ENCODE data around the gene LINGO1.
A peak's percentile ranks its signal among the peaks of the same experiment; 100 is the strongest.

The LINGO1 gene, protein sequence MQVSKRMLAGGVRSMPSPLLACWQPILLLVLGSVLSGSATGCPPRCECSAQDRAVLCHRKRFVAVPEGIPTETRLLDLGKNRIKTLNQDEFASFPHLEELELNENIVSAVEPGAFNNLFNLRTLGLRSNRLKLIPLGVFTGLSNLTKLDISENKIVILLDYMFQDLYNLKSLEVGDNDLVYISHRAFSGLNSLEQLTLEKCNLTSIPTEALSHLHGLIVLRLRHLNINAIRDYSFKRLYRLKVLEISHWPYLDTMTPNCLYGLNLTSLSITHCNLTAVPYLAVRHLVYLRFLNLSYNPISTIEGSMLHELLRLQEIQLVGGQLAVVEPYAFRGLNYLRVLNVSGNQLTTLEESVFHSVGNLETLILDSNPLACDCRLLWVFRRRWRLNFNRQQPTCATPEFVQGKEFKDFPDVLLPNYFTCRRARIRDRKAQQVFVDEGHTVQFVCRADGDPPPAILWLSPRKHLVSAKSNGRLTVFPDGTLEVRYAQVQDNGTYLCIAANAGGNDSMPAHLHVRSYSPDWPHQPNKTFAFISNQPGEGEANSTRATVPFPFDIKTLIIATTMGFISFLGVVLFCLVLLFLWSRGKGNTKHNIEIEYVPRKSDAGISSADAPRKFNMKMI
- total RNA-seq, result 0 to 0.13 reads per million in 2 donors

DNA sequence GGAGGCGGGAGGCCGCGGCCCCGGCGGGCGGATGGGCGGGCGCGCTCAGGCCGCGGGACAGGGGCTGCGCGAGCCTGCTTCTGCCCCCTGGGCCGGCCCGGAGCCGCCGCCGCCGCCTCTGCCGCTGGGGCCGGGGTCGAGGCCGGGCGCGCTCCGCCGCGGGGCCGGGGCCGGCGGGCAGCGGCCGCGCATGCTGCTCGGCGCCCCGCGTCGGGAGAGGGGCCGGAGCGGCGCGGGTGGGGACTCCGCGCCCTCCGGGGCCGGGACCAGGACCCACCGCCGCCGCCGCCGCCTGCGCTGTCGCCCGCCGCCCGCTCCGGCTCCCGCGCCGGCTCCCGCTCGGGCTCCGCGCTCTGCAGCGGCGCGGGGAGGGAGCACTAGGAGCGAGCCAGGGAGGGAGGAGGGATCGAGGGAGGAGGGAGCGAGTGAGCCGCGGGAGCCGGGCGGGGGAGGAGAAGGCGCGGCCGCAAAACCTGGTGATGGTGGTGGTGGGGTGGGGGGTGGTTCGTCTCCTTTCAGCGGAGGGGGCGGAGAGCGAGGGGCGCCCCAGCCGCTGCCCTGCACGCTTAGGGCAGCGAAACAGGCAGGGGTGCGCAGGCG is at the start of gene LINGO1:
TSS of gene LINGO1 (minus strand) at position 379 of the 600 bp plus-strand sequence. CDS start 597 bp downstream, outside the sequence.
- no peak for DNase-seq

DNA sequence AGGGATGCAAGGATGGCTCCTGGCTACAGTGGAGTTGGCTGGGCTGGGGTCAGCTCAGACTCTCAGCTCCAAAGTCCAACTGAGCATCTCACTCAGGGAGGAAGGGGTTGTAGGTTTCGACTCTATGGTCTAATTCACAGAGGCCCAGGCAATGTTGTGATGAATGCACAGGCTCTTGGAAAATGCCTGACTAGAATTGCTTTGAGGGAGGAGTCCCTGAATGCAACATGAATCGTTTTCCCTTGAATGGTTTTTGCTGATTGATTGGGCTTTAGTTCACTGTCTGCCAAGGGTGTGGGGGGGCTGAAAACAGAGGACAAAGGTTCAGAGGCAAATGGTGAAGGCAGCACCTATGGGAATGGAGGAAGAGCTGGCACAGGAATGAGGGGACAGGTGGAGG is 48.6 kb upstream of the LINGO1 start:
- no peak for DNase-seq

DNA sequence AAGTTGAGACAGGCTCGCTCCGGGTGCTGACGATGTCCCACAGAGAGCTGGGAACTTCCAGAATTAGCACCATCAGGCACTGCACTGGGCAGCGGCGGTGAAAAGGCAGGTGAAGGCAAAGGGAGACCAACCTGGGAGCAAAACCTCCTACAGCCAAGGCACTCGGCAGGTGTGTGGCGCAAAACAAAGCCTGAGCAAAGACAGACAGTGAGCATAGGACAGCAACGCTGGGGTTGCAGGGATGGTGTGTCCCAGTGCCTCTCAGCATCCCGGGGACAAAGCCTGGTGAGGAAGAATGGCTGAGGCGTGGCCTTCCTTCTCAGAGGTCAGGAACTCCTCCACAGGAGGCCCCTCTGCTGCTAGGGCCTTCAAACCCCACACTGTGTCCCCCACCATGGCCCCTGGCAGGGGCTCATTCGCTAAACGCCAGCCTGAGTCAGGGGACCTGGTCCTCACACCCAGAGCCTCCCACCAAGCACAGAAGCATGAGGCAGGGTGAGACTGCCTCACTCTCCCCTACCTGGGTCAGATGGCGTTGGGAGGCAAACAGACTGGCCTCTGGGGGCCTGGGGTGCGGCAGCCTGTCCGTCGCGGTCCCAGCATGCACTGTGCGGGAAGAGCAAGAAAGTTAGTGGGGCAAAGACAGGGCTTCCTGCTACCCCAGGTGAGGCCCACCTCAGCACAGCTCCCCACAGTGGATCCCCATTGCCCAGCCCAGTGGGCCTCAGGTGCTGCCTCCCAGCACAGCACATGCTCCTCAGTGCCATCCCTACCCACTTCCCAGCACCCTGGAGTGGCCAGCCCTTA is 44.1 kb upstream of the LINGO1 start:
- DNase-seq, result no peak

DNA sequence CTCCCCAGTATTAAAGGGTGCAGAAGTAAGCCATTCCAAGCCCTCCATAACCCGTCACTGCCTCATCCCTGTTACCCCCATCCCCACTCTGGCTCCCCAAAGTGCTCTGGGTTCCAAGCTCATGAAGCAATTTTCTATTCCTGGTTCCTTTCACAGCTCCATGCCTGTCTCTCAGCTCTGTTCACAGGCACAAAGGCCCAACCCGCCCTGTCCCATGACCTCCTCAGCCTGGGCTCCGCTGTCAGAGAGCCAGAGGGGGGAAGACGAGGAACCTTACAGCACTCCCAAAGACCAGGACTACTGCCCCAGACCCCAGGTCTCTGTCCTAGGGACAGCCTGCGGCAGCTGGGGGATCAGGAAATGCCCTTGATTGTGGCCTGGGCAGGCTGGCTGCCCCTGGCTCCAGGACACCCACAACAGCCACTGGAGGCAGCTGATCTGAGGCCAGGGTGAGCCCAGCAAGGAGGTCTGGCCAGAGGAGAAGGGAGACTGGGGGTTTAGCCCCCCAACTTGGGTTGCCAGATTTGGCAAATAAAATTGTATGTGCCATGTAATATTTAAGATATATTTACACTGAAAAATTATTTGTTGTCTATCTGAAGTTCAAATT is 43.2 kb upstream of the LINGO1 start:
- no peak for DNase-seq

DNA sequence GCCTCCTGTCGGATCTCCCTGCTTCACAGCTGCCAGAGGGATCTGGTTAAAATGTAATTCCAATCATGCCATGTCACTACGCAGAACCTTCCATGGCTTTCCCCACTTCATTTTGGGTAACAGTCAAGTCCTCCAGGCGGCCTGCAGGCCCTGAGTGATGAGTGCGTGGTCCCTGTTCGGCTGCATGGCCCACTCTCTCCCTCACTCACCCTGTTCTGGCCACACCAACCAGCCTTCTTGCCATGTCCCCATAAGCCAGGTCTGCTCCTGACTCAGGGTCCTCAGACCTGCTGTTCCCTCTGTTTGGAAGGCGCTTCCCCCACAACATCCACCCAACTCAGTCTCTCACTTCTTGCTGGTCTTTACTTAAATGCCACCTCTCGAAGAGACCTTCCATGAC is 41.6 kb upstream of the LINGO1 start:
- DNase-seq, result no peak

DNA sequence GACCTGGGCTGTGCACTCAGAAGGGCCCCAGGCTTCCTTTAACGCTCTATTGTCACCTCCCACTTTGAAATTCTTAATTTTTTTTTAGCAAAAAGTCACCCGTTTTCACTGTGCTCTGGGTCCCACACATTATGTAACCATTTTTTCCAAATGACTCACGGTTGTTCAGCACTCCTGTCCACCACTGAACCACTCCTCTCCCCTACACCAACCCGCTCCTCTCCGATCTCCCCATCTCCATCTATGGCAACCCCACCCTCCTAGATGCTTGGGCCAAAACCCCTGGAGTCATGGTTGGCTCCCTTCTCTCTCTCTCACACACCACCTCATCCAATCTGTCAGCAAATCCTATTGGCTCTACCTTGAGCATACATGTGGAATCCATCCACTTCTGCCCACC is 41.2 kb upstream of the LINGO1 start:
- no peak for DNase-seq

DNA sequence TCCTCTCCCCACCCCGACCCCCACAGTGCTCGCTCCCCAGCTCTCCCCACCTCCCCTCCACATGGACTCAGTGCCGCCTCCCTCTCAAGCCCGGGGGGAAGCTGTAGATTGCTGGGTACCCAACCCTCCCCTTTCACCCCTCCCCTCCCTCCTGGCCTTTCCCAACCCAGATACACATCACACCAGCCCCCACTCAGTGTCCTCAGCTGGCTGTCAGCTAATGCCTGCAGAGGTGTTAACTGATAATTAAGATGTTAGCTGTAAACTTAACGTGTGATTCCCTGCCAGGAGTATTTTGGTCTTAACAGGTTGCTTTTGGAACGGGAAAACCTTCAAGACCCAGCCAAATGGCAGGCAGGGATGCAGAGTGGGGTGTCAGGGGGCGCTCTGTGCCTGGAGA is 39.4 kb upstream of the LINGO1 start:
- DNase-seq, result no peak

DNA sequence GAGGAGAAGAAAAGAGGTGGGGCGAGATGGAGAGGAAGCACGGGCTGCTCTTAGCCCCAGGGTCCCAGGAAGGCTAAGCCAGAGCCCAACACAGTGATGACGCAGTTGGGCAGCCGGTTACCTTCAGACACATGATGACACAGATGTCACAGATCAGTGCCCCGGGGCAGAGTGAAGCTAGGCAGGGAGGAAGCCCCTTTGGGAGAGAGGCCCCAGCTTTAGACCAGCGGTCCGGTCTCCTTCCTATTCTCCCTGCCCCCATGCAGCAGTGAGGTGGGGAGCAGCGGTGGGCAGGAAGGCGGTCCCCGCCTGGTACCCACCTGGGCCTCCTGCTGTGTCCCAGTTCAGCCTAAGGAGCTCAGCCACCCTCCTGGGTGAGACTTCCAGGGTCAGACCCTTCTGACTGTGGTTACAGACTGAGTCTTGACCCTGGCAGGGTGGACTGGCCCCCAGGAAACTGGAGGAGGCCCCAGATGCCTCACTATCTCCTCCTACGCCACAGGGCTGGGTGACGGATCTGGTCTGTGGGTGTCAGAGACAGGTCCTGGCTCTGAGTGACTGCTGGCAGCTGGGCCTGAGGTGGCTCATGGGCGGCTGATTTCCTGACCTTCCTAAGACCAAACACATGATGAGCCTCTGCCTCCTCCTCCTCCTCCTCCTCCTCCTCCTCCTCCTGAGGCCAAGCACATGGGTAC is 38.8 kb upstream of the LINGO1 start:
- DNase-seq, result no peak

DNA sequence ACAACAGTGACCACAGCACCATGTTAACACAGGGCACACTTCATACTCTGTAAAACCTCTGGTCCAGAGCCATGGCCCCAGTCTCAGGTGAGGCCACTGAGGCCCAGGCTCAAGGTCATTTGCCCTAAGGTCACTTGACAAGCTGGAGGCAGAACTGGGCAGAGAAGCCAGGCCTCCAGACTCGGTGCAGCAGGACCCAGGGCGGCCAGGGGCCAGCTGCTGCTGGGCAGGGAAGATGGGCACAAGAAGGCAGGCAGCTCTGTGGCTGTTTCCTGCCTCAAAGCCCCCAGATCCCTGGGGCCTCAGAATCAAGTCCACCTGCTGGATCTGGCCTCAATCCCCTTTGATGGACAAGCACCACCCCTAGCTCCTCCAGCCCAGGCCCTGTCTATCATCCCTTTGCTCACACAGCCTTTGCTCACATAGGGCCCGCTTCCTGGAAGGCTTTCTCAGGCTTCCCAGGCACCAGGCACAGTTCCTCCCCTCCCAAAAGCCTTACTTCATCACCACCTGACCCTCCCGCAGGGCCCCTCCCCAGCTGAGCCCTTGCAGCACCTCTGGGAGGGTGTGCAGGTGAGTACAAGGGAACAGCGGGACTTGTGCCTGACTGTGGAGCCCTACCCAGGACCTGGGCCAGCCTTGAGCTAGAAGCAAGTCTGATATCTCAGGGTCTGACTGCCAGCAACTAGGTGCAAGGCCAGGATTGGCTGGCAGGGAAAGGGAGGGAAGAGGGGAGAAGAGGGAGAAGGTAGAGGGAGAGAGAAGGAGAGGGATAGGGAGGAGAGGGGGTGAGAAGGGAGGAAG is 38.0 kb upstream of the LINGO1 start:
- DNase-seq, result no peak

DNA sequence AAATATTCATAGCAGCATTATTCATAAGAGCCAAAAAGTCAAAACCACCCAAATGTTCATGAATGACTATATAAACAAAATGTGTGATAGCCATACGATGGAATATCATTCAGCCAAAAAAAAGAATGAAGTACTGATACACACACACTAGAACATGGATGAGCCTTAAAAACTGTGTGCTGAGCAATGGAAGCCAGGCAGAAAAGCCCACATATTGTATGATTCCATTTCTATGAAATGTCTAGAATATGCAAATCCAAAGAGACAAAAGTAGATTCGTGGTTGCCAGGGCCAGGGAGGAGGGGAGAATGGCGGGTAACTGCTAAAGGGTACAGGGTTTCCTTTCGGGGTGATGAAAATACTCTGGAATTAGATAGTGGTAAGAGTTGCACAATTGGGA is 37.2 kb upstream of the LINGO1 start:
- no peak for DNase-seq

DNA sequence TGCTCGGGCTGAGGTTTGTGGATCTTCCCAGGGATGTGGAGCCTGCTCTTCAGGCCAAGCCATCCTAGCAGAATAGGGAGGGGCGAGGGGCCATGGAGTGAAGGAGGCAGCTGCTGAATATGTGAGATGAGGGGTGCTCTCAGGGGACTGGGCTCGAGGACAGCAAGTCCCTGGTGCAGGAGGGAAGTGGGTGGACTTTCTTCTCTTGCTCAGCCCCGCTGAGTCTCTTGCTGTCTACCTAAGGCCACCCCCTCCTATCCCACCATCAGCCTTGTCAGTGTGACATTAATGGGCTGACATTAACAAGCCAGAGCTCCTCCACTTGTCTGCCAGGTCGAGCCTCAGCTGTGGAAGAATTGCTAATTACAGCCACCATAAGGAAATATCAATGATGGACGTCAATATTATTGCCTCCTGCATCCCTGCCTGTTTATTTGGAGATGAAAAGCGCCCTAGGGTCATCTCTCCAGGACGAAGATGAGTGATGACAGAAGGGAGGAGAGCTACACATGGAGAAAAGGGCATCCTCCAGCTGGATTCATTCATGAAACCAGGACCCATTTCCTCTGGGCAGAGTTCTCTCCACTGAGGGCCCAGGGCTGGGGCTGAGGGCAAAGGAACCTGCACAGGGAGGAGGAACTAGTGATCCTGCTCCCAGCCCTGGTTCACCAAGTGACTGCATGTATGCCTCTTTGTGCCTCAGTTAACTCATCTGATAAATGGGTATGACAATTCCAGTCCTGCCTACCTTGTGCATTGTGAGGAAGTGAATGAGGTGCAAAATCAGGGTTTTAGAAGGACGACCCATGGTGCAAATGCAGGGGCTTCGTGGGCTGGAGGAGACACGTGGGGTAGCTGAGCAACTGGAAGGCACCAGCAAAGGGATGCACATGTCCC is 34.9 kb upstream of the LINGO1 start:
- no peak for DNase-seq

DNA sequence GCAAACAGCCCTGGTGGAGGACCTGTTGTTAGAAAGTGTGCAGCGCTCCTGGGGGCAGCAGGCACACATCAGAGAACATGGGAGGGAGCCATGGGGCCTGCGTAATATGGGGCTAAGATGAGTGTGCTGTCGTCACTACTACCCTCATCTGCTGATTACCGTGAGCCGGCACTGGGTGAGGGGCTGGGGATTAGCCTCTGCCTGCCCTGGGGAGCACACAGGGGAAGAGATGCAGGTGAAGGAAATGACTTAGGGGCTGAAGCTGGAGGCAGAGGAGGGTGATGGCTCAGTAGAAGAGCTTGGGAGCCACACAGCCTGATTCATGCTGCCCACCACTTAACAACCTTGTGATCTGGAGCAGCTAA is 33.6 kb upstream of the LINGO1 start:
- no peak for DNase-seq

DNA sequence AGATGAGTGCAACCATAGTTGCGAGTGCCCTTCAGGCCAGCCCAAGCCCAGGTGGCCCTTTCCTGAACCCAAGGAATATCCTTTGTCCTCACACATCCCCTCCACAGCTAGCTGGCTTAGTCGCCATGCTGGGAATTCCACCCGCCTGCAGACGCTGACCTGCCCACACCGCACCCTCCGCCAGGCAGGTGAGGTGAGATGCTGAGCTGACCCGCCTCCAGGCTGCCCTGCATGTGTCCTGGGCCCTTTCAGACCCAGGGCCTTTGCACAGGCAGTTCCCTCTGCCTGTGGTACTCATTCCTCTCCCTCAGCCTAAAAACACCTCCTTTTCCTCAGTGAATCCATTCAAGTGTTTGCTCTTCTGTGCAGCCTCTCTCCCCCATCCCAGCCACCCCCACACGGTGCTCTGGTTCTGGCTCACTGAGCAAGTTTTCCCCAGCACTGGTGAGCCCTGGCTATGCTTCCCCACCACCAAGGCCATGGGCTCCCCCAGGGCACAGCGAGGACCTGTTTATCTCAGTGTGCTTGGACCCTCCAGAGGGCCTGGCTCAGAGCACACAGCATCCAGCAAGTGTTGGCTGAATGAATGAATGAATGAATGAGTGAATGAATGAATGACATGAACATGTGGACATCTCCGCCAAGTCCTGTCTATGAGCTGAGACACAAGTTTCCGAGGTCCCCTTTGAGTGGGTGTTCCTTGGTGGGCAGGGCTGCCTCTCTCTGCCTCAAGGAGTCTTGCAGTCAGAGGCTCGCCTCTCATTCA is 33.0 kb upstream of the LINGO1 start:
- DNase-seq, result no peak

DNA sequence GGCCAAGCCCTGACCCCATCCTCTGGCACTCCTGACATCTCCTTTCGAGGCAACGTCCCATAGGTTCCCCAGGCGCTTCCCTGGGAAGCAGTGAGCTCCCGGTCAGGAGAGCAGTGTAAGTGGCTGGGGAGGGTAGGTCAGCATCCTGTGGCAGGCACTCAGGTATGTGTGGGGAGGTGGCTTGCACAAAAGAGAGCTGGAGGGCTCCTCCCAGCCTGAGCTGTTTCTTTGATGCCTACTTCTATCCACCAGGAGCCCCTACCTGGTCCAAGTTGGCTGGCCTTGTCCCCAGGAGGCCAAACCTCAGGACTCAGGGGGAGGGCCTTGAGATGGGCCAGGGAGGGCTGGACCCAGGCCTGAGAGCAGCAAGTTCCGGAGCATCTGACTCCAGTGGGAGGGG is 31.7 kb upstream of the LINGO1 start:
- DNase-seq, result no peak

DNA sequence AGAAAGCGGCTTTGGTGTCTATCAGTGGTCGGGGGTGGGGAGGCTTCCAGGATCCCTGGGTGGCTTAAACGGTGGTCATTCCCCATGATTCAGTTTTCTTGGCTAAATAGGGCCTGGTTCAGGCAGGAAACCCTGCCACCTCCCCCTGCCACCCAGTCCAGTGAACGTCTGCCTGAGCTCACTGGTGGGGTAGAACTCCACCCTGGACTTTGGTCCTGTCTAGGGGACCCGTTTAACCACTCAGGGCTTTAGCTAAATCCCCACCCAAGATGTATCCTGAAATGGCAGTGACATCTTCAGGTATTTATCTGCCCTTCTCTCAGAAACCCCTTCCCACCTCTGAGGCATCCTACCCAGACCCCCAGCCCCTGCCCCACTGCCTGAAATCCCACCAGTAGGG is 30.5 kb upstream of the LINGO1 start:
- DNase-seq, result no peak

DNA sequence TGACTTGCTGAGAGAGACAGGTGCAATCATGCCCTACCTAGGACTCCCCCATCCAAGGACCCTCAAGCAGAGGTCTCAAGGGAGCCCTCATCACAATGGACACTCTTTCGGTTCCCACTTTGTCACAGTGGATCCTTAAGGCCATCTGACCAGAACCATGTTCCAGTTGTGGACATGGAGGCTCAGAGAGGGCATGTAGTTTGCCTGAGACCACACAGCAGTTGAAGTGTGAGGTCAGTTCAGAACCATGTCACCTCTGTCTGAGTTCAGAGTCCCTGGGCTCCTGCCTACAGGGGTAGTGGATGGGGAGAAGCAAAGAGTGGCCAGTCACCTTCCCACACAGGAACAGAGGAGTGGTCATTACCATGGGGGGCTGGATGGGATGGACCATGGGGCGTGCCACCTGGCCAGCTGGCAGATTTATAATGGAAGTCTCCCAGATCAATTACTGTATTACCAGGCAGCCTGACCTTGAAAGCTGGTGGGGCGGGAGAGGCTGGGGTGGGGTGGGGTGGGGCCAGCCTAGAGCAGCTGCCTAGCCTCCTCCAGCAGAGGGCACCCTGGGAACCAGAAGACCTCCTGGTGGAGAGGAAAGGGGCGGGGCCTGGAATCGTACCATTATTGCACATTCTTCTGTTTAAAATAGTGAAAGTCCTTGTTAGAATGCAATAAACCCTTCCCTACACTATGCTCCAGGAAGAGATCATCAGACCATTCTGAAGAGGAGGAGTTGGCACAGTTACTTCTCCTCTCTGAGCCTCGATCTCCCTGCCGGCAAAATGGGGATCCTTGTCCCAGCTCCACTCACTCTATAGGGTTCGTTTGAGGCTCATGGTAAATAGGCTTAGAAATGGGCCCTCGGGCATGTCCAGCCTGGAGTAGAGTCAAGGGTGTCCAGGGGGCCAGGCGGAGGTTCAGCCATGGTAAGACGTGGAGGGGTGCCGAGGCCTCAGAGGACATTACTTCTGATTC is 26.9 kb upstream of the LINGO1 start:
- DNase-seq, result peak in 1 of 5 experiments; percentile 22

DNA sequence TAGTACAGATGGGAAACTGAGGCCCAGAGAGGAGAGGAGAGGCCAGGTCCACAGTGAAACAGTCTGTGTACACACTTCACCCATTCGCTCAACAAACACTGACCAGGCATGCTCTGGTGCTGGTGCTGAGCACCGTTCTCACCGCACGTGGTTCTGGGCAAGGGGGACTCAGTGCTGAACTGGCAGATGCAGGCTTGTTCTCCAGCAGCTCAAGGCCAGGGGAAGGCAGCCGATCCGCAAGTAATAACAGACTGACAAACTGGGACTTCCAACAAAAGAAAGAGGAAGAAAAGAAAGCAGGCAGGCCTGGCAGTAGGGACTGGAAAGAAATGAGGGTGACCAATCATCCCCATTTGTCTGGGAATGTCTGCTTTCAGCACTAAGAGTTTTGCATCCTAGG is 25.6 kb upstream of the LINGO1 start:
- DNase-seq, result no peak

DNA sequence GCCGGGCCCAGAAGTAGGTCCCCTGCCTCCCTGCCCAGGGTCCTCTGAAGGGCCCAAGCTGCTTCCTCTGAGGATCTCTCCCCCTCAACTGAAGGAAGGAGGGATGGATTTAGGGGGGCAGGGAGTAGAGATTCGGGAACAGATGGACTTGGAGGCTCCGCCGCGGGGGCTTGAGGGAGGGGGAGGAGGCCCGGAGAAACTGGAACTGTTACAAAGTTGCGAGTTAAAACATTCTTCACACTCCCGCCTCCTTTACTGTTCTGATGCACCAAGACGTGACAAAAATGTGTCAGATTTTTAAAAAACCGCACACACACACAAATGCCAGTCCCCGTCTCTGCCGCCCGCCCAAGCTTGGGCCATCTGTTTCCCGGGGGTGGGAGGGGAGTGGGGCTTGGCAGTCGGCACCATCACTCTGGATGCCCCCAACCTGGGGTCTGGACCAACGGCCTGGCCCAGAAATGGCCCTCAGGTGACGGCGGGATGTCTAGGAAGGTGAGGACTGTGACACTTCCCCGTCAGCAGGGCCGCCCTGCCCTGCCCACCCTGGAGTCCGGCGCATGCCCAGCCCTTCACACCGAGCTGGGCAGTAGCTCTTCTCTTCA is 25.0 kb upstream of the LINGO1 start:
- DNase-seq, result no peak
